HG02798 (cell line): Measurements from ENCODE around the gene FAU.

Experiments used
- ATAC-seq: cut with Tn5 transposase; IDR thresholded peaks from one replicate; pipeline ENCODE4 v1.9.1; 2021; ENCODE audit warnings: mild to moderate bottlenecking; ENCODE audit not compliant: unreplicated experiment, poor library complexity

FAU gene

DNA sequence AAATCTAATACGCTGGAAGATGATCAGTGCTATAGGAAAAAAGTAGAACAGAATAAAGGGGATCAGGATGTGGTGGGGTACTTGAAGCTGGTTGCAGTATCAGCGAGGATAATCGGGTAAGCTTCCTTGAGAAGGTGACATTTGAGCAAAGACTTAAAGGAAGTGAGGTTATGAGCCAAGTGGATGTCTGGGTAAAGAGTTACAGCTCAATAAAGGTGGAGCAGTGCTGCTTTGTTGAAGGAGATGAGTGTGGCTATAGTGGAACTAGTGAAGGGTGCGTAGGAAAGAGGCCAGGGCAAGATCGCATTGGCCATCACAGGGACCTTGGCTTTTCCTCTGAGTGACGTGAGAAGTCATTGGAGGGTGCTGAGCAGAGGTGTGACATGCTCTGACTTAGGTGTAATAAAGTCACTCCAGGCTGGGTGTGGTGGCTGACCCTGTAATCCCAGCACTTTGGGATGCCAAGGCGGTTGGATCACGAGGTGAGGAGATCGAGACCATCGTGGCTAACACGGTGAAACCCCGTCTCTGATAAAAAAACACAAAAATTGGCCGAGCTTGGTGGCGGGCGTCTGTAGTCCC is 14.7 kb upstream of the FAU start:
- ATAC-seq = no peak

DNA sequence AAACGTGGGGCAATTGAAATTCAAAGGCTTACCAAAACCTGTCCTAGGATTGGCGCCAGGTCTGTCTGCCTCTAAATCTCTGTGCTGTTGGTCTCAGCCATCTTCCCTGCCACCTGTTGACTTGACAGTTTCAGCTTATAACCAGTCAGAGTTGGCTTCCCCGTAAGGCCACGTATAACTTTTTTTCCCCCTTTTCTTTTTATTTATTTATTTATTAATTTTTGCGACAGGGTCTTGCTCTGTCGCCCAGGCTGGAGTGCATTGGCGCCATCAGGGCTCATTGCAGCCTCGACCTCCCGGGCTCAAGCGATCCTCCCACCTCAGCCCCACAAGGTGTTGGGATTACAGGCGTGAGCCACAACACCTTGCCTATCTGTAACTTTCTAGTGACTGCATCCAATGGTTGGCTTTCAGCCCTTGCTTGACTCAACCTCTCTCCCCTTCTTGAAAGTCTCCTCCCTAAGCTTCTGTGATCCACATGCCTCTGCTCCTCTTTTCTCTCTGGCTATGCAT is 13.8 kb upstream of the FAU start:
- ATAC-seq = no peak

DNA sequence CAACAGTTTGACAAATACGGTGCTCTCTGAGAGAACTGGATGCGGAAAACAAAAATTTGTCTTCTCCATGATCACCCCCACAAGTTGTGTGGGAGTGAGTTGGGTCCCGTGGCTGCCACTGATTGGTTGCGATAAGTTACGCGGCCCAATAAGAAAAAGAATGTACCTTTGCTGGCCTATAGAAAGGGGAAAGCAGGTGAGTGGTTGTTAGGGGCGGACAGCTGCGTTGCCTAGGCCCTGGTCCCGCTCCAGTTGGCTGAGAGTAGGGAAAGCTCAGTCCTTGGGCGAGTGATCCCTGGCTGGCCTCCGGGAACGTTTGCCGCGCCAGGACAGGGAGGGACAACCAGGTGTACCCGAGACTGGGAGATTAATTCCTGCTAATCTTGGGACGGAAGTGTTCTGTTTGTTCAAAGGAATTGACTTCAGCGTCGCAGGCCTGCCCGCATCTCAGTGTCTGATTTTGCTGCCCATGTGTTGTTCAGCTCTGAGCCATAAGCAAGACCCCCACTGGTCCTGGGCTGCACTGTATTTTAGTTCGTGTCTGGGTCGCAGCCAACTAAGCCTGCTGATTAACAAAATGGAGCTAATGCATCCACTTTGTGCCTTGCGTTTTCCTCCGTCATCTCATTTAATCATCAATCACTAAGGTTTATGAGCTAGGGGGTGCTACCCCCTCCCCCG is 13.2 kb upstream of the FAU start:
- peak; percentile 79 for ATAC-seq

DNA sequence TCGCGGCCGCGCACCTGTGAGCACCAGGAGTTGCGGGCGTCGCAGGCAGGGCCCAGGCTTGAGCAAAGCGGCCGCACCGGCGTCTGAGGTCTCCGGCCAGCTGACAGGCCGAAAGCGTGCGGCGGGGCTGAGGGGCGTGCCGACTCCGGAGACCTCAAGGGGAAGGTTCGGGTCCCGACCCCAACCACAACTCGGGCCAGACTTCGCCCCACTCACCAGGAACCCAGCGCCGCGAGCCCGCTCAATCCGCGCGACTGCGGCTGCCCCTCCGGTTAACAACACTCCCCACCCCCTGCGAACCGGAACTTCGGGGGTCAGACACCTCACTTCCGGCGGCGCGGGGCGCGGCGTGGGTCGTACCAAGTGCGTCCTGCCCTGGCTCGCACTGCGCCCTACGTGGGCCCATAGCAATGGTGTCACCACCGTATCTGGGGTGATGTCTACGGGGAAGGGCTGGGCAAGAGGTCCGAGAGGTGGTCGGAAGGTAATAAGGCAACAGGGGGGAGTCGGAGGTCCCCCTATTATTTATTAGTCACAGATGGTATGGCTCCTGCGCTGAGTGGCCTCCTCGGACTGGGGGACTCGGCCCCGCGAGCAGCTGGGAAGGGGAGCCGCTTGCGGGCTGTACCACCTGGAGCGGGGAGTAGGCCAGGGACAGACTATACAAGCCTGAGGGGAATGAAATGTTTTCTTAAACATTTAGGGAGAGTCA is 12.5 kb upstream of the FAU start, which contains the start of gene SYVN1:
SYVN1 (minus strand) TSS at position 280 of the 712 bp plus-strand sequence. CDS start 918 bp downstream, outside the sequence.
- peak; percentile 66 for ATAC-seq

DNA sequence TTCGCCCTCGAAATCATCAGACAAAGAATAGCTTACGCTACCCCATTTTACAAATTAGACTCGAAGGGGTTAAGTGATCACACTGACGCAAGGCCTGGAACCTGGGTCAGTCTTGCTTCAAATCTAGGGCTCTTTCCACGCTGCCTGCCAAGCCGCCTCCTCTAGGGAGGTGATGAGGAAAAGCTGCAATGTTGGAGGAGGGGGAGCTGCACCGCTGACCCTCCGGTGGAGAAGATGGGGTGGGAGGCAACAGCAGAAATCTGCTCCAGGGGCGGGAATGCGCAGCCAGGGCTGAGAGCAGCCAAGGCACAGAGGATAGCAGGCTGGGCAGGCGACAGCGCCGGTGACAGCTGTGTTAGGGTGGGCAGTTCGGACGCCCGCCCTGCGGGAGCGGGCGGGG is 11.8 kb upstream of the FAU start:
- ATAC-seq = no peak

DNA sequence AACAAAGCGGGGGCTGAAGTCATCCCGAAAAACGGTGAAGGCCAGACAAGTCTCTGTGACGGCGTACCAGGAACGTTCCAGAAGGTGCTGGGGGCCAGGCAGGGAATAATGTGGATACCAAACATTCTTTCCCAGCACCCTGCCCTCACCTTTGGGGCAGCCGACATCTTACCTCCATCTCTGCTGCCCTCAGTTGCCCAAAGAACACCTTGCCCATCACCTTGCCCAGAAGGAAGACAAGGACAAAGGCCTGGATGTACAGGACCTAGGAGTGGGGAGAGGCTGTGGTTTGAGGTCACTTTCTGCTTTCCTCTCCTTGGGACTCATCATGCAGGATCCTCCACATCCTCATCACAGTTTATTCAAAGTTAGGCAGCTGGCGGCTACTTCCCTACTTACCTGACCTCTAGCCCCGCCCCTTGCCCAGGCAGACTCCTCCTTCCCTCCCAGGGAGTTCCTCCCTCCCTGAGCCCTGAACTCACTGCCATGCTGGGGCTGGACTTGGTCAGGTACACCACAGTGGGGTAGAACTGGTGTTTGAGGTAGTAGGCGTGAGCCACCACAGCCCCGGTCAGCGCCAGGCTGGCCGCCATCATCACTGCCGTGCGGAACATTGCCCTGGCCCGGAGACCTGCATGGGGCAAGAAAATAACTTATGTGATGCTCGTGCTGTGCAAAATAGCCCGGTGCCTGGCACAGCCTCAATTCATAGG is 11.2 kb upstream of the FAU start:
- ATAC-seq = peak; percentile 24

DNA sequence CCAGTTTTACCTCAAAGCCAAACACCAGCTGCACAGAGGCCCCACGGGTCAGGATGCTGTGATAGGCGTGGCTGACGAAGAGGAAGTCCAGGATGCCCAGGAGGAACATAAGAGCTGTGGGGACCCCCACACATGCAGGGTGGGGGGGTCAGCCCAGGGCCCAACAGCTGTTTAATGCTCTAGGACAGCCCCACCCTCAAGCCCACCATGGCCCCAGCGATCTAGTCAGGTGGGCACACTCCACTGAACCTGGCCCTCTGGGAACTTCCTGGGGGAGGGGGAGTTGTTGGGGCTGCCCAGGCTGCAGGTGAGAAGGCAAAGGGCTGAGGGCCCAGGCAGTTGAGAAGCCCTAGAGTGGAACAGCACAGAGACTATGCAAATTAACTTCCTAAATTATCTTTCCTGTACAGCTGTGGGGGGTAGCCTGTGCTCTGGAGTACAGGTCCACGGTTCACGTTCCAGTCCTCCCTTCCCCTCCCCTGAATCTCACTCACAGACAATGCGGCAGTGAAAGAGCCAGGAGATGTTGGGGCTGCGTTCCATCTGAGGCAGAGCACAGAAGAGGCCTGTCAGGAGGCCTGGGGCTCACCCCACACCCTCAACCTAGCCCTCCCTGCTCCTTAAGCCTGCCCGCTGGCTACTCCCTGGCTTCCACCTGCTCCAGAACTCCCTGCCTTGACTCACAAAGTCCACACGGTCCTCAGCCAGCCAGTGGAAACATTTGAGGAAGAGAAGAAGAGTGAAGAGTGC is 10.5 kb upstream of the FAU start:
- ATAC-seq = peak; percentile 33

DNA sequence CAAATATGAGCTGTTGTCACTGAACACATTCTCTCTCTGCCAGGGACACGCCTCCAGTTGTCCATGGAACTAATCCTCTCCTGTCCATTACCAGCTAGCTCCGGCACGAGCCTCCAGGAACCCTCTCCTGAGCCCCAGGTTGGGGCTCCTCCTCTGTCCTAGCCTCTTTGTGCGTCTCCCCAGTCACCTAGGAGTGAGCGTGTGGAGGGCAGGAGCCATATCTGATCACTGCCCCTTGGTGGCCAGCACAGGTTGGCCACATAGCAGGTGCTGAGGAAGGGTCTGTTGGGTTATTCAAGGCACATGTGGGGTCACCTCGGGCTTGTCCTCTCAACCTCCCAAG is 9.9 kb upstream of the FAU start:
- ATAC-seq = no peak

DNA sequence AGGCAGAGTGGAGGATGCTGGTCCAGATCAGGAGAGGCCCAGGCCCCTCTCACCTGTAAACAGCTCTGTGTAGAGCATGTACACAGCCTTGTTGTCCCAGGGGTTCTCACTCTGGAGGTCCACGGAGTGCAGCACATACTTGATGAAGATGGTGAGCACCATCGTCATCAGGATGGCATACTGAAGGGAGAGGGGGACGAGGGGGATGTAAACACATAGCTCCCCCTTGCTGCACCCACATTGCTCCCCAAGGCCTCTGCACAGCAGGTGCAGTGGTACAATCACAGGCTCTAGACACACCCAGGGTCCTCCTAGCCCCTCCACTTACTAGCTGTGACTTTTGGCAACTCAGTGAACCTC is 9.5 kb upstream of the FAU start:
- no peak for ATAC-seq

DNA sequence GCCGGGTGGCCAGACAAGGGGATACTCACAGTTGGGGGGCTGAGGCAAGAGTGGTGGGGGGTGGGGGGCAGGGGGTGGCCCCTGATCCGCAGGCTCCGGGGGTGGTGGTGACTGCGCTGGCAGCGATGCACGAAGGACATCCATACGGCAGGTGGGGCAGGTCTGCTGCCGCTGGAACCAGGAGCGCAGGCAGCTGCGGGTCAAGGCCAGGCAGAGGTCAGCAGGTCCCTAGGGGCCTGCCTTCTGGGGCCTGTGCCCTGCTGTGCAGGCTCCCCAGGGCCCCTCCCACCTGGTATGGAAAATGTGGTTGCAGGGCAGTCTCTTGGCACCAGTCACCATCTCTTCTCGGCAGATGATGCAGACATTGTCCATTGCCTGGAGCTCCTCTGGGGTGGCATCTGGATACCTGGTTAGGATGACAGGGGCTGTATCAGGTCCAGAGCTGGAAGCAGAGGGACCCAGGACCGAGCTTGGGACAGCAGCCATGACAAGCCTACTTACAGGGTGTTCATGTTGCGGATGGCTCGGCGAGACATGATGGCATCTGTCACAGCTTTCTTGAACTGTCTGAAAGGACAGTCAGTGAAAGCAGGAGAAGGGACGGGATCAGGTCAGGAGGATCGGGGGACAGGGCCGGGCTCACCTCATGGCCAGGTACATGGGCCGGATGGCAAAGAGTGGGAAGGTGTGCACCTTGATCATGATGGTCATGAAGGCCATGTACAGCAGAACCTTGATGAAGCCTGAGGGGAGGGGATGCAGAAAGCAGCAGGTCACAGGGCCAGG is 8.9 kb upstream of the FAU start:
- ATAC-seq = no peak

DNA sequence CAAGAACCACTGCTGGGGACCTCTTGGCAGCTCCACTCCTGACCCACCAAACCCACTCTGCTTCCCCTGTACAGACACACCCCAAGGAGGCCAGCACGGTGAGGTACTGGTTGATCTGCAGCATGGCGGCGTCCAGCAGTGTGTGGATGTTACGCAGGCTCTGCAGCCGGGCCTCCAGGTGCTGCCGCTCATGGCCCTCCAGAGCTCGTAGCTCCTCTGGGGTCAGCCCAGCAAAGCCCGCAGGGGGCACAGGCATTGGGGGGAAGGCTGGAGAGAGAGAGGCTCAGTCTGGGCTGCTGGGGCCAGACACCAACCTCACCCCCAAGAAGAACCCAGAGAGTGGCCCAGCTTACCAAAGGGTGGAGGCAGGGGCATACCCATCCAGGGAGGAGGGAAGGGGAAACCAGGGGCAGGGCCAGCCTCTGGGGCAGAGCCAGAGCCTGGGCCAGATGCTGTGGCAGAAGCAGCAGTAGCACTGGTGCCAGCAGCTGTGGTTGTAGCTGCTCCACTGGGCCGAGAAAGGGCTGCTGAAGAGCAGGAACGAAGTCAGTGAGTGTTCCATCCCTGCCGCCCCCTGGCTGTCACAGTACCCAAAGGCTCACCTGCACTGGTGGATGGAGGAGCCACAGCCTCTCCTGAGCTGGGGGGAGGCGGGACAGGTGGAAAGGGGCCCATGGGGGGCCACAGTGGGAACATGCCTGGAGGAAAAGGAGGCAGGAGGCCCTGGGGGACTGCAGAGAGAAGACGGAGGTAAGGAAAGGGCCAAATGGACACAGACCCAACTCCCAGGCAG is 7.9 kb upstream of the FAU start:
- ATAC-seq = no peak

DNA sequence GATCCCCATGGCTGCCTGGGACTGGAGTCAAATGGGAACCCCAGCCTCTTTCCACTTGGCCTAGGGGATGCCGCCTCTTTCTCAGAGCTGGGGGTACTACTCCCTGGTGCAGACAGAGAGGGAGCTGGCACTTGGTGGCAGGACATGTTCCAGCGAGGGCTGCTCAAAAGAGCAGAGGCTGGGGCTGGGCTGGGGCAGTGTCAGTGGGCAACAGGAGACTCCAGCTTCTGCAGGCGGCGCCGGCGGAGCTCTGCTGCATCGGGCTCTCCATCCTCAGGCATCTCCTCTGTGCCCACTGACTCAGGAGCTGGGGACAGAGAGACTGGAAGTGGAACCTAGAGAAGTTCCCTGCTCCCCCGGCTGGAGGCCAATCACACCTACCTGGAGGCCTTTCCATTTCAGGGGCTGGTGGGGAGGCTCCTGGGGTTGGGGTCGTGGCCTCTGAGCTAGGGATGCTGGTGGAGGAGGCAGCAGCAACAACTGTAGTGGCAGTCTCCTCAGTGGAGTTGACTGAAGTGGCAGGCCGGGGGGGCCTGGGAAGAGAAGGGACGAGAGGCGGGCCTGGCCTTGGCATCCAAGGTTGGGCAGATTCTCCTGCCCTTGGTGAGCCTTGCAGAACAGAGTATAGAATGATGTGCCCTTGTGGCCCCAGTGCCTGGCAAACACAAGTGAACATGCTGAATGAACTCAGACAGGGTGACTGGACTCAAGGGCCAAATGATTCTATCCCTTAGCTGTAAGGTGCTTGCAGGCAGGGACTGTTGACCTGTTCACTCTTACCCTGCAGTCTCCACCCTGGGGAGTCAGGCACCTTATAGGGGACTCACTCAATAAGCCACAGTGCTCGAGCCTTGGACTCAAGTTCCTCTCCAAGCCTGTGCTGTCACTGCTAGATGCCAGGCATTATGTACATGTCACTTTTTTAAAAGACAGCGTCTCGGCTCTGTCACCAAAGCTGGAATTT is 6.5 kb upstream of the FAU start:
- no peak for ATAC-seq

DNA sequence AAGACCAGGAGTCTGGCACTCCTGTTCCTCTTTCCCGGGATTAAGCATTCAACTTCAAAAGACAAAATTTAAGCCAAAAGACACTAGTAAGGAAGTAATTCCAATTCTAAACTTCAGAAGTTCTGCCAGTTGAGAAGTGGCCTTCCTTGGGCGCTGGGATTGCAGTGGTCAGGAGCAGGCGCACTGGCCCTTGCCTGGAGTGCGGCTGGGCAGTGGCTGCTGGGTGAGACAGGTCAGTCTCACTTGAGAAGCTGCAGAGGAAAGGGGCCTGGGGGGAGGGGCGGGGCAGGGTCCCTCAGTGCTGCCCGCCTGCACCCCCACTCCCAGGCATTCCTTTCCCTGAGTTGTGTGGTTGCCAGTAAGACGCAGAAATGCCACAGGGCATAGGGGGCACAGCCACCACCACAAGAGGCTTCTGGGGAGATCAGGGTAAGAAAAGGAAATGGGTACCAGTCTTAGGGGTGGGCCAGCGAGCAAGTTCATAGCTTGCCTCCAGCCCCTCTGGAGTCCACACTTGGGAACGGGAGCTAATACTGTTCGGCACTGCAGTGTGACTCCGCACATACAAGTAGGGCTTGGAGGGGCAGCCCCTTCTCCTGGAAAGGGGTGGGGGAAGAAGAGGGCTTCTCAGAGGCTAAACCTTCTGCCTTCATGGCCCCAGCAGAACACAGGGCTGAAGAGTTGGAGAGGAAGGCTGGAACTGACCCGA is 5.7 kb upstream of the FAU start:
- ATAC-seq = no peak

DNA sequence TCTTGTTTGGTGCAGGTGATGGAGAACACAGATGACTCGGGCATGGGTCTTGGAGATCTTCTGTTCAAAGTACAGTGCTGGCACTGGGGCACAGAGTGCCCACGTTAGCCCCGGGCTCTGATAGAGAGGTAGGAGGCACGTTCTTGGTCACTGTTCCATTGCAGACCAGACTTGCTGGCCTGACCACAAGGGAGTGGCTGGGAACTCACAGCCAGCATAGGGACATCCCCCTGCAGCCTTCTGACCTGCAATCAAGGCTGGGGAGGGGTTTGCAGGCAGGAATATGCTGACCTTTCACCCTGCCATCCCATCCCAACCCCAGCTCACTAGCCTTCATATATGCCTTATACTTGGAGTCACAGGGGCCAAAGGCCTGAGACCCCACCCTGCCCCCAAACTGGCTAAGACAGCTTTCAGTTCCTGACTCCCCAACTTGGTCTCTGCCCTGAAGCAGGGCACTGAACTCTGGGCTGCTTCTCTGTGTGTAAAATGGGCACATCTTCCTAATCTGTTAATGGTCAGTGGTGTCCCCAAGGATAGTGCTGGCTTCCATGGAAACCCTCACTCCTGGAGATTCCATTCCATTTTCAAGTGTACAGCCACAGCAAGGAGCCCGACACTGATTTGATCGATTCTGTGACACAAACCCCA is 4.8 kb upstream of the FAU start:
- no peak for ATAC-seq

DNA sequence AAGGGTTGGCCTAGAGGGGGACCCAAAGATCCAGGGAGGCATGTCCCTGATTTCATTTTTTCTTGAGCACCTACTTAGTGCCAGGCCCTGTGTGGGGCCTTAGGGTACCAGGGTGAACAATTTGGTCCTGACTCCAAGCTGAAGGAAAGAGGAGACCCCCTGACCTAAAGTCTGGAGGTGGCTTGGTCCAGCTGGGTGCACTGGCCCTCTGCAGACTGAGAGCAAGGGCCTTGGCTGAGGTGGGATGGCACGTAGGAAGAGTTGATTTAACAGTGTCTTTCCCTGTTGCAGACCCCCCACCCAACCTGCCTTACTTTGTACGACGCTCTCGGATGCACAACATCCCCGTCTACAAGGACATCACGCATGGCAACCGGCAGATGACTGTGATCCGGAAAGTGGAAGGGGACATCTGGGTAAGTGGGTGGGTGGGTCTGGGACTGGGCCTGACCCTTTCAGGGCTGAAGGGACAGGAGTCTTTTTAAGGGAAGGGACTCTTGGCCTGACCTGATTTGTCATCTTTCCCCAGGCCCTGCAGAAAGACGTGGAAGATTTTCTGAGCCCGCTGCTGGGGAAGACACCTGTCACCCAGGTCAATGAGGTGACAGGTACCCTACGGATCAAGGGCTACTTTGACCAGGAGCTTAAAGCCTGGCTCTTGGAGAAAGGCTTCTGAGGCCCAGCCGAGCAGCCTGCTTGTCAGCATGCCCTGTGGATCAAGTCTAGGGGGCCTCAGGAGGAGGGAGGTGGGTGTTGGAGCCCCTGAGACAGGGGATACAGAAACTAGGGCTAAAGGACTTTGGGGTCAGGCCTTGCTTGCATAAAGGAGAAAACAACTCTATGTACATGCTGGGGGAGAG is 3.5 kb upstream of the FAU start:
- no peak for ATAC-seq
